Measurements from ENCODE around the gene SNRPA. TPM values are rescaled to one million over a fixed set of nuclear protein-coding genes. Genes with fewer than 3 reads are reported as not detected.

The SNRPA gene
- total RNA-seq, 2 experiments from 2014 or later = 214 to 315 TPM

- no peak for TF ChIP-seq EZH2phosphoT487 (IDR thresholded peaks at IDR 0.05; ENCODE audit: borderline replicate concordance, low read depth, low read length)
- TF ChIP-seq, protein P1, sequence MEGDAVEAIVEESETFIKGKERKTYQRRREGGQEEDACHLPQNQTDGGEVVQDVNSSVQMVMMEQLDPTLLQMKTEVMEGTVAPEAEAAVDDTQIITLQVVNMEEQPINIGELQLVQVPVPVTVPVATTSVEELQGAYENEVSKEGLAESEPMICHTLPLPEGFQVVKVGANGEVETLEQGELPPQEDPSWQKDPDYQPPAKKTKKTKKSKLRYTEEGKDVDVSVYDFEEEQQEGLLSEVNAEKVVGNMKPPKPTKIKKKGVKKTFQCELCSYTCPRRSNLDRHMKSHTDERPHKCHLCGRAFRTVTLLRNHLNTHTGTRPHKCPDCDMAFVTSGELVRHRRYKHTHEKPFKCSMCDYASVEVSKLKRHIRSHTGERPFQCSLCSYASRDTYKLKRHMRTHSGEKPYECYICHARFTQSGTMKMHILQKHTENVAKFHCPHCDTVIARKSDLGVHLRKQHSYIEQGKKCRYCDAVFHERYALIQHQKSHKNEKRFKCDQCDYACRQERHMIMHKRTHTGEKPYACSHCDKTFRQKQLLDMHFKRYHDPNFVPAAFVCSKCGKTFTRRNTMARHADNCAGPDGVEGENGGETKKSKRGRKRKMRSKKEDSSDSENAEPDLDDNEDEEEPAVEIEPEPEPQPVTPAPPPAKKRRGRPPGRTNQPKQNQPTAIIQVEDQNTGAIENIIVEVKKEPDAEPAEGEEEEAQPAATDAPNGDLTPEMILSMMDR (conservative IDR thresholded peaks at IDR 0.05; ENCODE audit: low read length) = no peak
- BruUV-seq (replicated peaks) = no TSS peak
- H3K4me2 ChIP-seq (ENCODE audit: low read length) = peak overlapping the region; percentile 90
- H3K9me2 ChIP-seq (ENCODE audit: insufficient read depth, low read length) = no peaks in the 10 kb centered on the region
- H3K4me1 ChIP-seq (ENCODE audit: insufficient read depth, low read length, poor library complexity, severe bottlenecking) = peaks cover 26% of the 10 kb centered on the region
- intact Hi-C loops (cut with micrococcal nuclease; ENCODE audit: unreplicated experiment) = no loop called here
- no peak overlapping the region for H3K4me3 ChIP-seq (ENCODE audit: low read depth, low read length, poor library complexity, severe bottlenecking)
- H3K9me3 ChIP-seq (ENCODE audit: low read length) = no peaks in the 10 kb centered on the region
- ChIA-PET CTCF (ENCODE audit: unreplicated experiment) (no interaction called here), POLR2A (interaction anchor here (0.5 to 3.8 kb wide), 2 partner anchors 30 to 48 kb away, joined by 3 to 29 read pairs; partner anchors contain the start of gene RAB4B)
- H2AFZ ChIP-seq (ENCODE audit: low read length) = no peak overlapping the region
- H3K27ac ChIP-seq (ENCODE audit: low read depth, low read length, poor library complexity, severe bottlenecking) = no peak overlapping the region
- DNase-seq (ENCODE audit: low spot score) = no peak
- peaks cover 20% of the 10 kb centered on the region for H3K36me3 ChIP-seq (ENCODE audit: insufficient read depth, low read length)
- peaks cover 34% of the 10 kb centered on the region for H3K79me2 ChIP-seq (ENCODE audit: insufficient read depth, low read depth, low read length)
- H4K20me1 ChIP-seq (ENCODE audit: insufficient read depth, low read length) = 0 out of 2 replicates have a peak, but pooled peaks cover under 1% of the 10 kb centered on the region
Measured at GRCh38 chr19:40747536-40747935, 3.5 kb upstream of the SNRPA start.

DNA sequence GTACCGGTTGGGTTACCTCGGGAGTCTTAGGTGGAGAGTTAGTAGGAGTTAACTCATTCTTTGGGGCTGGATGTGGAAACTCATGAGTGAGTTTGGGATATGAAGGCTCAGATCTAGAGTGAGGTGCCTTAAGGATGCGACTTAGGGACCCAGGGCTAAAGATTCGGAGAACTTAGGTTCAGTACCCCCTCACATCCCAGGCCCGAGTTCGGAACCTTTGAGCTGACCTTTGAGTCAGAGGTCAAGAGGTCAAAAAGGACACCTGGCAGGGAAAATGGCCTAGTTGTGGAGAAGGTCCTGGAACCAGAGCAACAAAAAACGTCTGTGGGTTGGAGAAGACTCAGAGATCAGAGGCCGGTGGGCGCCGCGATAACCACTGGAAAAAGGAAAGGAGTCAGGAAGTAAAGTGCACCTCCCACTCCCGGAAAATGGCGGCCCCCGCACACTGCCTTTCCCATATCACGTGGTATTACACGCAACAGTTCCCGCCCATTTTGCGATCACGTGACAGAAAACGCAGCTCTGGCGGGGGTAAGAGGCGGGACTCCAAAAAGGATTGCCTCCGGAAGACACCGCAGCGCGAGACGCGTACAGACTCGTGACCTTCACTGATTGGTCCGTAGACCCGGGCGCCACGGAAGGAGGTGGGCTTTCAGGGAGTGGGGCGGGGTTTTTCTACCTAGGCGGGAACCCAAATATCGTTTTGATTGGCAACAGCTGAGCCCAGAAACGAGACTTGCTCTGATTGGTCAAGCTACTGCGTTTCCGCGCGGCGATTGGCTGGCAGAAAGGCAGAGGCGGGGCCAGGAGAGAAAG, 737 bp upstream of the SNRPA start, which contains the start of gene ACTMAP:
Gene ACTMAP, minus strand, starts transcription at position 420 of the 816 bp plus-strand sequence. CDS start 674 bp downstream, outside the sequence.
- peak; percentile 100 for DNase-seq (ENCODE audit: low spot score)
- CTCF ChIA-PET (ENCODE audit: unreplicated experiment) = interaction anchor here (1.0 kb wide), 1 partner anchor 87 kb away, joined by 3 read pairs; no protein-coding TSS in a partner anchor
- TSS peak; percentile 97 for BruUV-seq (replicated peaks)
- peaks cover 14% of the 10 kb centered on the region for H4K20me1 ChIP-seq (ENCODE audit: insufficient read depth, low read length)
- no peaks in the 10 kb centered on the region for H3K9me3 ChIP-seq (ENCODE audit: low read length)
- POLR2A ChIA-PET = interaction anchor here (0.6 to 3.8 kb wide), 9 partner anchors 9 to 613 kb away, joined by 3 to 29 read pairs (median 4); partner anchors contain the start of genes B9D2 and RAB4B
- H3K27ac ChIP-seq (ENCODE audit: low read depth, low read length, poor library complexity, severe bottlenecking) = peak within 1 kb of the TSS; percentile 79
- peaks cover 36% of the 10 kb centered on the region for H3K36me3 ChIP-seq (ENCODE audit: insufficient read depth, low read length)
- H3K4me1 ChIP-seq (ENCODE audit: insufficient read depth, low read length, poor library complexity, severe bottlenecking) = peaks cover 45% of the 10 kb centered on the region
- TF ChIP-seq, protein P1 (conservative IDR thresholded peaks at IDR 0.05; ENCODE audit: low read length) = no peak
- no peak for TF ChIP-seq EZH2phosphoT487 (IDR thresholded peaks at IDR 0.05; ENCODE audit: borderline replicate concordance, low read depth, low read length)
- no peaks in the 10 kb centered on the region for H3K9me2 ChIP-seq (ENCODE audit: insufficient read depth, low read length)
- peak within 1 kb of the TSS; percentile 80 for H3K4me3 ChIP-seq (ENCODE audit: low read depth, low read length, poor library complexity, severe bottlenecking)
- H2AFZ ChIP-seq (ENCODE audit: low read length) = no peak within 1 kb of the TSS; the same call in 1 of the 2 replicates
- intact Hi-C loops (cut with micrococcal nuclease; ENCODE audit: unreplicated experiment) = loop anchor here (1.0 to 5.0 kb wide), 4 partner anchors 27 to 88 kb away; partner anchors contain the start of gene EGLN2
- H3K4me2 ChIP-seq (ENCODE audit: low read length) = peak within 1 kb of the TSS; percentile 90
- peaks cover 62% of the 10 kb centered on the region for H3K79me2 ChIP-seq (ENCODE audit: insufficient read depth, low read depth, low read length)

All from OCI-LY7 (cell line).